A549 (cell line): ENCODE results near the gene F11R.

ENCODE experiments used
- CTCF ChIP-seq: fragments of >200 bp; sonication (Bioruptor Twin); formaldehyde crosslinking; IDR thresholded peaks from 3 replicates; pipeline ENCODE4 v1.5.1; 2016
- RAD21 ChIP-seq, 2 experiments: fragments of >200 bp in 1 of 2; sonication (Bioruptor Twin) in 1 of 2; formaldehyde crosslinking in 1 of 2; IDR thresholded peaks in 1 of 2; conservative IDR thresholded peaks in 1 of 2; 2 replicates in 1 of 2; 3 replicates in 1 of 2; pipeline ENCODE4 v1.6.1; 2012 to 2018; ENCODE audit warnings: inconsistent platforms in 1 of 2
- SMC3 ChIP-seq: fragments of >200 bp; sonication (Bioruptor Twin); formaldehyde crosslinking; IDR thresholded peaks from 3 replicates; pipeline ENCODE4 v1.6.1; 2018; ENCODE audit warnings: inconsistent platforms
- USF2 ChIP-seq: fragments of 450-650 bp; IDR thresholded peaks from 2 replicates; pipeline ENCODE4 v1.6.1; 2014; ENCODE audit warnings: antibody characterized with exemption

GRCh38 chr1:161008869-161009510 lies 12.0 kb downstream of the F11R start:
- TF ChIP-seq CTCF = no peak
- TF ChIP-seq RAD21 (conservative IDR thresholded peaks at IDR 0.05 in 1 of 2, IDR thresholded peaks at IDR 0.05 in 1 of 2) = no peak
- no peak for TF ChIP-seq SMC3
- TF ChIP-seq USF2 = no peak
